Astrocyte of the spinal cord (primary cell): ENCODE measurements around the gene NUP214.

Source experiments
- DNase-seq: peaks from one replicate; pipeline ENCODE4 v3.0.0; 2011; ENCODE audit warnings: low read depth, low spot score
- H3K4me3 ChIP-seq: 2 replicates; pipeline ENCODE4 v1.5.1; 2011; ENCODE audit warnings: low read depth, mild to moderate bottlenecking, low read length, moderate library complexity
- CTCF ChIP-seq: IDR thresholded peaks from 2 replicates; pipeline ENCODE4 v1.5.1; 2012; ENCODE audit warnings: low read depth, mild to moderate bottlenecking, low read length, inconsistent platforms
- in situ Hi-C: cut with HindIII; loops from 2 replicates; pipeline ENCODE4 v1.10.0; 2017; ENCODE audit warnings: low sequenced_read_pairs

NUP214 gene

GRCh38 chr9:131116281-131117120, 8.9 kb upstream of the NUP214 start:
- in situ Hi-C loops = no loop called here
- no peak for TF ChIP-seq CTCF
- no peak overlapping the region for H3K4me3 ChIP-seq
- peak; percentile 7 for DNase-seq

DNA sequence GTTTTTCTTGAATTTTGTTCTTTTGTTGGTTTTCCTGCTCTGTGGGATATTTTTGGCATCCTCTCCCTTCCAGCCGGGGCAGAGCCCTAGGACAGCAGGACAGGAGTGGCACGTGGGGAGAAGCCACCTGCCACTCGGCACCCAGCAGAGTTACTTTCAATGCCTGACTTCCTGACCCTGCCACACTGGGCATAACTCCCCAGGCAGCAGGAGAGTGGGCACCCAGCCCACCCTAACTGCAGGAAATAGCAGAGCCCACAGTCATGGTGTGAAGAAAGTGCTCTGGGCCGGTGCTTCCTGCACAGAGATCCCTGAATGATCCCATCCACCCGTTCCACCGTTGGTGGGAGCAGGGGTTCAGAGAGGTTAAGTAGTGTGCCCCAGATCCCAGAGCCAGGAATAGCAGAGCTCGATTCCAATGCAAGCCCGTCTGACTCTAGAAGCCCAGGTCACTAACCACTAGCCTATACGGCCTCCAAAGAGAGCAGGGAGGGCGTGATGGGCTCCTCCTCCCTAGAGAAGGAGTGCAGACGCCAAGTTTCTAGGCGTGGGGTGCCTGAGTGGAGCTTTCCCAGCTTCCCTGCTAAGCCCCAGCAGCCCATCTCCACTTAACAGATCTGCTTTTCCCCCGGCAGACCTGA, 8.1 kb upstream of the NUP214 start:
- in situ Hi-C loops = no loop called here
- no peak for TF ChIP-seq CTCF
- H3K4me3 ChIP-seq = no peak overlapping the region
- DNase-seq = no peak

- no peak for TF ChIP-seq CTCF
- in situ Hi-C loops = no loop called here
These were observed 7.6 kb upstream of the NUP214 start for GRCh38 chr9:131117762-131118145.

DNA sequence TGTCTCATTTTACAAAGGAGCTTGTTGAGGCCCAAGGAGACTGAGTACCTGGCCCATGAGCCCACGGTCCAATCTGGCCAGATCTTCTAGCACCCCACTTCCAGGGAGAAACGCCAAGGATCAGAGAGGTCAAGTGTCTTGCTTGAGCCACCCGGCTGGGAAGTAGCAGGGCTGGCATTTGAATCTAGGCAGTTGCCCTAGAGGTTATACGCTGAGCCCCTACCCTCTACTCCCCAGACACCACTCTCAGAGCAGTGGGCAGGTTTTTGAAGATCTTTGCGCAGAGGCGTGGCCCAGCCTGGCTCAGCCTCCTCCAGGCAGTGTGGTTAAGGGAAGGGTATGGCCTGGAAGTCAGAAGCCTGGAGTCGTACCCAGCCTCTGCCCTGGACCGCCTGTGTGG, 5.8 kb upstream of the NUP214 start:
- H3K4me3 ChIP-seq = no peak overlapping the region
- no peak for DNase-seq
- TF ChIP-seq CTCF = no peak
- in situ Hi-C loops = no loop called here

More at GRCh38 chr9:131117762-131118145, 7.6 kb upstream of the NUP214 start:
- no peak overlapping the region for H3K4me3 ChIP-seq
- no peak for DNase-seq

DNA sequence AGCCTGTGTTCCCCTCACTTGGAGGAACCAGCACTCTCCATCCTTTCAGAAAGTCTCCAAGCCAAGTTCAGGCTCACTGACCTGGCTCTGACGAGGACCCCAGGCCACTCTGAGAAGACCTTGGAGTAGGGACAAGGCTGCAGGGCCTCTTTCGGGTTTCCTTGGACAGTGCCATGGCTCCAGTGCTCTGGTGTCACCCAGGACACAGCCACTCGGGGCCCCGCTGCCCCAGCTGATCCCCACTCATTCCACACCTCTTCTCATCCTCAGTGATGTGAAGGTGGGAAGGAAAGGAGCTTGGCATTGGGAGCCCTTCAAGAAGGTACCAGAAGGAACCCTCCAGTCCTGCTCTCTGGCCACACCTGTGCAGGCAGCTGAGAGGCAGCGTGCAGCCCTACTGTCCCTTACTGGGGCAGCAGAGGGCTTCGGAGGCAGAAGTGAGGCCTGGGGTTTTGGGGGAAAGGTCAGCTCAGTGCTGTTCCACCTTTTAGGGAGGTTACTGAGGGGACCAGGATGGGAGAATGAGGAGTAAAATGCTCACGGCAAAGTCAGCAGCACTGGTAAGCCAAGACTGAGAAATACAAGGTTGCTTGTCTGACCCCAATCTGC, 4.7 kb upstream of the NUP214 start:
- DNase-seq = no peak
- in situ Hi-C loops = no loop called here
- TF ChIP-seq CTCF = no peak
- no peak overlapping the region for H3K4me3 ChIP-seq

DNA sequence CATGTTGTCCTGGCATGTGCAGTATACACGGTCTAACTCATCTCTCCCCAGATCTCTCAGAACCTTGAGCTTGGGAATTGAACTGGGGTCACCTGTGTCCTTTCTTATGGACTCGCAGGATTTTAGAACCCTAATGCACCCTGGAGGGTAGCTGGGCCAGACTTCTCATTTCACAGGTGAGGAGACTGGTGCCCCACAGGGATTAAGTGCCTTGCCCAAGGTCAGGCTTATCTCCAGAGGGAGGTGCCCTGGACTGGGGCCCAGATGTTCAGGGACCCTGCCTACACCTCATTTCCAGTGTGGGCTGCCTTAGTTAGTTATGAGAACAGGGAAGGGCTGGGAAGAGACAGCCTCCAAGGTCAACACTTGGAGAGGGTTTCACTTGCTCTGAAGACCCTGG, 4.0 kb upstream of the NUP214 start:
- TF ChIP-seq CTCF = no peak
- no peak for DNase-seq
- no peak overlapping the region for H3K4me3 ChIP-seq
- in situ Hi-C loops = no loop called here
